Right ventricle myocardium inferior (tissue), 1 donor: ENCODE measurements around the gene RPTOR. TPM values are rescaled to one million over a fixed set of nuclear protein-coding genes. Genes with fewer than 3 reads are reported as not detected.

Experiments
- ATAC-seq: fragments of 200-7000 bp; cut with Tn5 transposase; one replicate; pipeline ENCODE4 v1.9.1; 2020; ENCODE audit warnings: mild to moderate bottlenecking, moderate library complexity
- DNase-seq: peaks from one replicate; pipeline ENCODE4 v3.0.0; 2021; ENCODE audit errors: missing footprints
- intact Hi-C: fragments of 100-400 bp; cut with DNase I; formaldehyde crosslinking; loops from one replicate; pipeline ENCODE4 v1.11.0; 2022
- total RNA-seq: library from RNA; stranded (reverse); fragmentation: NEBNext Ultra II Directional; extraction: Animal tissue kit (Norgen Biotek cat#: 25700); gene quantifications from one replicate; pipeline ENCODE4 v1.2.1, GENCODE V29; 2021
- donor health status: DM: no; HTN: yes; CAD: no; lungs with severe emphysema.

RPTOR gene
- total RNA-seq, 1 donor from 2014 or later, result 18.8 TPM

DNA sequence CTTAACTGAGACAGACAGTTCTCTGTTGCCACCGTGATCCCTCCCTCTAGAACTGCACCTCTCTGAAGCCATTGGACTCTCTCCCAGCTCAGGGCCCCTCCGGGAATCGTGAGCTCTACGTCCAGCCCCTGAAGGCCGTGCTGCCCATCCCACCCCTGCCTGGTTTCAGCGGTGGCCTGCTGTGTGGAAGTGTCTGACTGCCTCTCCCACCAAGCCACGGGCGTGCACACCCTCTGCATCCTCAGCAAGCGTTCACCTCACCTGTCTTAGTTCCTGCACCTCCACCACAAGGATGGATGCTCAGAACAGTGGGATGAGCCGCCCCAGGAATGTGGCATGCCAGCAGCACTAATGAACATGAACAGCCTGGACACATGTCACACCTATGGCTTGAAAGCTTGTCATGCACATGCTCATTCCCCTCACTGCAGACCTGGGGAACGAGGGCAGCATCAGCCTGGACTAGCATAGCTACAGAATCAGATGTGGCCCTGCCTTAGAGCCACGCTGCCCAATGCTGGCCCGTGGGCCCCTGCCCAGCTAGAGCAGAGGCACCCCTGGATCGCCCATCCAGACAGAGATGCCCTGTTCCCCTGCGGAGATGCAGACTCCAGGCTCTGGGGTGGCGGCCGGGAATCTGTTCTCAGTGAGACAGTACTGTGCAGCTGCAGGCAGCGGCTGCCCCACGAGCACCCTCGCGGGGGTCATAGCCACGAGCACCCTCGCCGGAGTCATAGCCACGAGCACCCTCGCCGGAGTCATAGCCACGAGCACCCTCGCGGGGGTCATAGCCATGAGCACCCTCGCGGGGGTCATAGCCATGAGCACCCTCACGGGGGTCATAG, 373.3 kb downstream of the RPTOR start:
- intact Hi-C loops, result no loop called here
- DNase-seq (no peak), ATAC-seq (no peak)

GRCh38 chr17:80918731-80919130, 374.1 kb downstream of the RPTOR start:
- no peak for ATAC-seq
- intact Hi-C loops, result no loop called here

GRCh38 chr17:80919331-80920311, 375.0 kb downstream of the RPTOR start:
- intact Hi-C loops, result no loop called here
- ATAC-seq, result peak; percentile 18
- no peak for DNase-seq

More at GRCh38 chr17:80918731-80919130, 374.1 kb downstream of the RPTOR start:
- DNase-seq, result no peak

DNA sequence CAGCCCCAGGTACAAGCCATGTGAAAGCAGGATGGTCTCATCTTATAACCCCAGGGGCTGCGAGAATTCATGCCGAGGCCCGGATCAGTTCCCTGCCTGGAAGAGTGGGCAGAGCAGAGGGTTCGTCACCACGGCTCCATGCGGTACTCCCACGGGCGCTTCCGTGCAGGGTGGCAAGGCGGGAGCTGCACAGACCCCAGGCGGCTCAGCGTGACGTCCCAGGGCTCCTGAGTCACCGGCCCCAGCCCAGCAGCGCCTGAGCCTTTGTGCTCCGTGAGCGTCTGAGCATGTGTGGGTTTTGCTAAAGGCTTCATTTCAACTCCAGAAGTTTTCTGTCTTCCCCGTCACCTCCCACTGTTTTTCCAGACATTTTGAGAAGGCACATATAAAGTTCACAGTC, 375.8 kb downstream of the RPTOR start:
- intact Hi-C loops, result no loop called here
- ATAC-seq (peak; percentile 49), DNase-seq (no peak)

DNA sequence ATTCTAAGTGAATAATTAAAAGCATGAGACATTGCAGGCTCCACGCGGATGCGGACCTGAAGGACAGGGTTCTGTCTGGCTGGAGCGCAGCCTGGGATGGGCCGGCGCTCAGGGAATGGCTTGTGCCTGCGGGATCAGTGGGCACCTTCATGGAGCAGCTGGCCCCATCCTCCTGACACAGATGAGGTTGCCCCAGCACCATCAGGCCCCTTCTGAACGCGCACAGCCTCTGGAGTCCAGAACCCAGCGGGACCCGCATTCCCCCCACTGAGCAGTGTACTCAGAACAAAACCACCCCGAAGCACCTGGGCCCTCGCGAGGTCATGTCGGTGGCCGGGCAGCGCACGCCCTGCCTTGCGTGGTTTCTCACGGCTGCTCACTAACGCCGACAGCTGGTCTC, 376.5 kb downstream of the RPTOR start:
- ATAC-seq (no peak), DNase-seq (no peak)
- intact Hi-C loops, result no loop called here

DNA sequence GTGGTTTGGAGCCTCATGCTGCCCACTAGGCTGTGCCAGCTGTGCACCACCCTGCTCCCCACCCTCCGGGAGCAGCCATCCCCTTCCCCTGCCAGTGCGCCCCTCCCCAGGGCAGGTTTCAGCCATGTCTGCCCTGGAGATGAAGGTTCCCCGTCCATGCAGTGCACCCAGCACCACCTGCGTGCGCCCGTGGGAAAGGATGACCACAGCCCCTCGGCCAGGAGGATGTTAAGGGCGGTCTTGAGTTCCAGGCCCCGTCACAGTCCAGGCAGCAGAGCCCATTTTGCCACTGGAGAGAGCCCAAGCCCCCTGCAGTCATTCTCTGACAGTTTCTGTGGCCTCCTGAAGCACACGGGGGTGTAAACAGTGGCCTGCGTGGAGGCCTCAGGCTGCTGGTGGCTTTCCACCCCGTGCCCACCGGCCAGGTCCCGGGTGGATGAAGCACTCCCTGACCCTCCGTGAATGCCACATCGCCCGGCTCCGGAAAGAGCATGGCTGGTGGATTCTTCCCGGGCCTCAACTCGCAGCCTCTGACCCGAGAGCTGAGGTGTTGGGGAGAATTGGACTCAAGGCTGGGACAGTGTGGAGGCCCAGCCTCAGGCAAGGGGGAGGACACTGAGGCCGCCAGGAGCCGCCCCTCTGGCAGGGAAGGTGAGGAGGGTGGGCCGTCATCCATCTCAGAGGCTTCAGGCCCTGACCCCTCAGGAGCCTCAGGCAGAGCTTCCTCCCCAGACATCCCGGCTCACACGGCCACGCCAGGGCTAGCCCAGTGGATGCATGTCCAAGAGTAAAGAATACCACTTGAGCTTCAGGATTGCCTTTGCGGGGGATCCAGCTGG, 377.3 kb downstream of the RPTOR start:
- no peak for DNase-seq
- ATAC-seq, result no peak
- intact Hi-C loops, result no loop called here

DNA sequence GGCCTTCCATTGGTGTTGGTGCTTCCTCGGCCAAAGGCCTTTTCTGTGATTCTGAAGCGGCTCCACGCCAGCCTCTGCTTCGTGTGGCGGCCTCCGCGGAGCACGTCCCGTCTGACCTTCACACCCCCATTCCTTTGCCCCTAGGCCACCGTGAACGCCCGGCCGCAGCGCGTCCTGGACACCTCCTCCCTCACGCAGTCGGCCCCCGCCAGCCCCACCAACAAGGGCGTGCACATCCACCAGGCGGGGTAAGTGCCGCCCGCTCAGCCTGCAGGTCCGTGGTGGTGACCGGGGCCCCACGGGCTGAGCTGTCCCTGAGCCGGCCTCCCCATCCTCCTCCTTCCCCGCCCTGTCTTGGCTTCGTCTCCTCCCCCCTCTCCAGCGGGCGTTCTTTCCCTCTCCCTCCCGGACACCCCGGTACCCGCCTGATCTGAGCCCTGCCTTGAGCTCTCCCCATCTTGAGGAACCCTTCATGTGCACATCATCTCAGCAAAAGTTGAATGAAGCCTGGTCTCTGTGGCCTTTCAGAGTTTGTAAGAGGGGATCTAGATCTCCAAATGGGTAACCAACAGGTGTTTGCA, 378.0 kb downstream of the RPTOR start:
- DNase-seq (no peak), ATAC-seq (no peak)
- intact Hi-C loops, result no loop called here

GRCh38 chr17:80923211-80924110, 378.8 kb downstream of the RPTOR start:
- intact Hi-C loops, result no loop called here
- no peak for ATAC-seq
- no peak for DNase-seq

- ATAC-seq, result no peak
- no peak for DNase-seq
- intact Hi-C loops, result no loop called here
These were observed 379.6 kb downstream of the RPTOR start for GRCh38 chr17:80924111-80924806.

DNA sequence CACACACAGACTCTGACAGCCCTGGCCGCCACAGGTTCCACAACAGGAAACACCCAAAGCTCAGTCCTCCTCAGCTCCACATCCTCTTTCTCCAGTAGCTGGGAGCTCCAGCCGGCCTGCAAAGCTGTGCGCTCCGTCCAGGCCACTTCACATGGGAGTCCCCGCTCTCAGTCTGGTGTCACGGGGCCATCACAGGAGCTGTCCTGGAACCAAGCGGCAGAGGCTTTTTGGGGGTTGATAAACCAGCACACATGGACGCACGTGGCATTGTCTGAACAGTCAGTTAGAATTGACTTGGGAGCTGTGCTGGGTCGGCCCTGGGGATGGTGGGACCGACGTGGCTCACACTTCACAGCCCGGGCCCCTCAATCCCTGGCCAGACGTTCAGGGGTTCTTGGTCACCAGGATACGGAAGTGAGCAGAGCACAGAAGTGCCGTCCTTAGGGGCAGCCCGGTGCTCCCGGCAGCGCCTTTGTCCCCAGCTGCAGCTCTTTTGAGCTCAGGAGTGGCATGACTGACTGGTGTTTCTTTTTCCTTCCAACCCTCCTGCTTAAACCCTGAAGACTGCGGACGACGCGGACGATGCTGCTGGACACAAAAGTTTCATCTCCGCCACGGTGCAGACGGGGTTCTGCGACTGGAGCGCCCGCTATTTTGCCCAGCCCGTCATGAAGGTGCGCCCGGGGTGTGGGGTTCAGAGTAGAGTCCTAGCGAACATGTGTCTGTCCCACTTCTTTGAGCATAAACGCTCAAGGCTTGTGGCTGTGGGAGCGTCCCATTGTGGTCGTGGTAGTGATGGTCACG, 380.4 kb downstream of the RPTOR start:
- ATAC-seq, result no peak
- intact Hi-C loops, result no loop called here
- no peak for DNase-seq

GRCh38 chr17:80925688-80926335, 381.2 kb downstream of the RPTOR start:
- intact Hi-C loops, result no loop called here
- DNase-seq (no peak), ATAC-seq (no peak)

DNA sequence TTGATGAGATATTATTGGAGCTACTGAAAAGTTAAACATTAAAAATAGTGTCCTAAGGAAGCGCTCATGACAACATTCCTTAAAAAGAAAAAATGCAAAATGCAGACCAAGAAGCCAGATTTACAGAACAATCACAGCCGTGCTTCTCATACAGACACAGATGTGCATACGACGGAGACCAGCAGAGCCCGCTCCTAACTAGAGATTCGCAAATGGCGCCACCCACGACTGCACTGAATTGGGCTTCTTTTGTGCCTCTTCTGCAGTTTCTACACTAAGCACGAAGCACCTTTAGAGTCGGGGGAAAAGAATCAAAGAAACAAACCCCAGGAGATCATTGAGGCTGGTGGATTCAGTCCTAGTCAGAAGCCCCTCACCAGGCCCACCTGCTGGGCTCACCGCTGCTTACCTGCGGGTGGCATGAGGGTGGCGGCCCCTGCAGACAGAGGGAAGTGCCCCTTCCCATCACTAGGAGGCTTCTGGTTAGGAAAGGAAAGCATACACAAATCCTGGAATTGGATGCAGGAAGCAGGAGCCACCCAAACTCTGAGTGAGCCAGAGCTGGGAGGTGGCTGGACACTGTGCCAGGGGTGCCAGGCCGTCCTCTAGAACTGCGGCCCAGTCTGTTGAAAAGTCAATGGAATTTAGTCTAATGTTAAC, 382.1 kb downstream of the RPTOR start:
- intact Hi-C loops, result no loop called here
- DNase-seq, result no peak
- ATAC-seq, result no peak

- no peak for DNase-seq
- no peak for ATAC-seq
- intact Hi-C loops, result no loop called here
These were observed 383.2 kb downstream of the RPTOR start for GRCh38 chr17:80927791-80928216.

GRCh38 chr17:80929449-80929848, 384.8 kb downstream of the RPTOR start:
- DNase-seq (no peak), ATAC-seq (no peak)
- intact Hi-C loops, result no loop called here
